SK-N-MC (cell line): ENCODE results near the gene BMP10.

Source experiments
- EZH2 ChIP-seq: fragments of 200-600 bp; sonication (generic); IDR thresholded peaks from one replicate; pipeline ENCODE4 v1.6.1; 2017; ENCODE audit warnings: antibody characterized with exemption
- FOXP2 ChIP-seq: optimal IDR thresholded peaks from 2 replicates; pipeline ENCODE3; 2011; ENCODE audit warnings: mild to moderate bottlenecking, moderate library complexity; ENCODE audit not compliant: insufficient read depth; ENCODE audit errors: extremely low read length, control extremely low read depth
- POLR2AphosphoS5 ChIP-seq: IDR thresholded peaks from 2 replicates; pipeline ENCODE4 v1.6.1; 2012; ENCODE audit warnings: mild to moderate bottlenecking, low read depth, low read length, borderline replicate concordance

DNA sequence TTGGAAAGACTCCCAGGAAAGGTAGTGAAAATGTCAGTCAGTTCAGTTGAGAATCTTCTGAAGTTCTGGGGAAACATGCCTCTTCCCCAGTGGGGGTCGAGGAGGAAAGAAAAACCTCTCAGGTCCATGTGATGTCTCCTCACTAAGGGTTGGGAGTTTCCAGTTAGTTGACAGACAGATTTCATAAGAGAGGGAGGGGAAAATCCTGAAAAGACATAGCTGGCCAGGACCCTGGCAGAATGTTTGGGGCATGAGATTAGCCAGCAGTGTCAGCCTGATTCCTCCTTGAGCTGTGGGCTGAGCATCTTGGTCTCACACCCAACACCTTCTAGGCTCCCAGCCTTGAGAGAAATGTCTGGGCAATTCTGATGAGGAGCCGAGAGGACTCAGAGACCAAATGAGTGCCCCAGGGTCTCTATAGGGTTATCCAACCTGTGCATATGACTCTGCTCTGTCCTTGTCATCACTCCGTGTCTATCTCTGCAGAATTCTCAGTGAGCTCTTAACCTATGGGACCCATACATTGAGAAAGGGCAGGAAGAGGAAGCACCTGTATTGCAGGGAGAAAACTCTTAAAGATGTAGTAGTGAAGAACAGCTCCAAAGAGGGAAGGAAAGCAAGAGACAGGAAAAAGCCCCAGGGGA, 13.9 kb downstream of the BMP10 start:
- TF ChIP-seq POLR2AphosphoS5, result no peak
- TF ChIP-seq EZH2, result no peak
- TF ChIP-seq FOXP2, result no peak
